HG02938 (cell line): ENCODE results near the gene BEGAIN.

ENCODE experiments used
- ATAC-seq: cut with Tn5 transposase; IDR thresholded peaks from one replicate; pipeline ENCODE4 v1.9.1; 2021; ENCODE audit warnings: mild to moderate bottlenecking, moderate library complexity; ENCODE audit not compliant: unreplicated experiment

BEGAIN gene

DNA sequence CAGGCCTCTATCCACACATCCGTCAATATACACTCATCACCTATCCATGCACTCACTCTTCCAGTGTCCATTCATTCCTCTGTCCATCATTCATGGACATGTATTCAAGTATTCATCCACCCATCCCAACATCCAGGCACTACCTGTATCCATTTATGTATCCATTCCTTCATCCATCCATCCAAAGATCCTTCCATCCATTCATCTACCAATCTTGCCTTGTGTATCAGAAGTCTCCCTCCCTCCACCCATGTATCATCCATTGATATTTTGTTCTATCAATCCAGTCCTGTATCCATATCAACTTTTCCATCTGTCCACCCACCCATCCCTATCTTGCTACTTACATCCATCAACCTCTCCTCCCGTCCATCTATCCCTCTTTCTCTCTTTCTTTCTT, 4.0 kb downstream of the BEGAIN start:
- no peak for ATAC-seq

DNA sequence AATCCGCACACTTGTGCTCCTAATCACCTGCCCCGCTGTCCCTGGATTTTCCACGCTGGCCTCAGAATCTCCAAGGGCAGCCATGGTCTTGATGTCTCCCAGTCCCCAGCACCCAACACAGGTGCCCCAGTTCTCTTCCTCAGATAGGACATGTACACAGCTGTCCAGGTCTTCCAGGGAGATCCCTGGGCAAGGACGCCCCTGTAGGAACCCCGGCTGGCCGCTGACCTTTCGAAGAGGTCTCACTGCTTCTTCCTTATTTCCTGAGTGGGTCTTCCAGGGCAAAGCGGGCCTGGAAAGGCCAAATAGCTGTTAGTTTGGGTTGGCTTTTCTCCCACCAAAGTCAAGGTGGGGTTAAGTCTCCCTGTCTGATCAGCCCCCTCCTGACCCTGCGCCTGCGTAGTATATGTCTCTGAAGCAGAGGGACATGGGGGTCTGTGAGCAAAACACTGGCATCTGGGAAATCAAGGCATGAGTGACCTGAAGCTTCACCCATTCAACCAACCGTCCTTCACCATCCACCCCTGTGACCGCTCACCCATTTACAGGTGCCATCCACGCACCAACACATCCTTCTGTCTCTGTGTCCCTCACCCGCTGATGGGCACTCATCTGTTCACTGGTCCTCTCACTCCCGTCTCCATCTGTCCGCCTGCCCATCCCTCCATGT, 4.6 kb downstream of the BEGAIN start:
- no peak for ATAC-seq

DNA sequence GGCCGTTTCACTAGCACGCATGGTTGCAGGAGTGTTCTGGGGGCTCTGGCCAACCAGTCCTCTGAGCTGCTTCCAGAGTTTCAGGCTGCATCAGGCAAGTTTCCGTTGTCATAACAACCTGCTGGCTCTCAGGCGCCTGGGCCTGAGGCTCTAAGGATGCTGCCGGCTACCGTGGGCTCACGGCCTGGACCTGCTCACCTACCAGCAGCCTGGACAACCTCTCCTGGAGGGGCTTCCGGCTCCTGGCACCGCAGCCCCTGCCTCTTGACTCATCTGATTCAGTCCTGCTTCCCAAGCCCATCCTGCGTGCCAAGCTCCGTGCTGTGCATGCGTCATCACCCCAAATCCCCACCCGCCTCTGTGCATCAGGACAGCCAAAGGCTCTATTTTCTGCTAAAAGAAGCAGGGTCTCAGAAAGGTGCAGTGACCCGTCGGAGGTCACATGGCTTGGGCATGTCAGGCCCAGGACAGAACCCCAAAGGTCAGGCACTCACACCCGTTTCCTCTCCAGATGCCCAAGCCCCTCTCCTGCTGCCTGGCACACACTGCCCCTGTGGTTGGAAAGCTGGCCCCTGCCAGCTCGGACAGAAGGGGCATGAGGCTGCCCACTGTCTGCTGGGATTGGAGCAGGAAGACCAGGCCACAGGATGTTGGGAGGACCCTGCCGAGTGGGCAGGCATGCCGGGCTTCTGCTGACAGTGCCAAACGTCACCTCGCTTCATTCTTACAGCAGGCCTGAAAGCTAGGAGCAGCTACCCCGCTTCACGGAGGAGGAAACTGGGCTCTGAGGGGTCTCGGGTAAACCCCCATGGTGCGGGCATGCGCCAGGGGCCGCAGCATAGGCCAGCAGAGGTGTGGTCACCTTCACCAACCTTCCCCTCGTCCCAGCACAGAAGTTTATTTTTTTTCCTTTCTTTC, 5.7 kb downstream of the BEGAIN start:
- ATAC-seq, result no peak

DNA sequence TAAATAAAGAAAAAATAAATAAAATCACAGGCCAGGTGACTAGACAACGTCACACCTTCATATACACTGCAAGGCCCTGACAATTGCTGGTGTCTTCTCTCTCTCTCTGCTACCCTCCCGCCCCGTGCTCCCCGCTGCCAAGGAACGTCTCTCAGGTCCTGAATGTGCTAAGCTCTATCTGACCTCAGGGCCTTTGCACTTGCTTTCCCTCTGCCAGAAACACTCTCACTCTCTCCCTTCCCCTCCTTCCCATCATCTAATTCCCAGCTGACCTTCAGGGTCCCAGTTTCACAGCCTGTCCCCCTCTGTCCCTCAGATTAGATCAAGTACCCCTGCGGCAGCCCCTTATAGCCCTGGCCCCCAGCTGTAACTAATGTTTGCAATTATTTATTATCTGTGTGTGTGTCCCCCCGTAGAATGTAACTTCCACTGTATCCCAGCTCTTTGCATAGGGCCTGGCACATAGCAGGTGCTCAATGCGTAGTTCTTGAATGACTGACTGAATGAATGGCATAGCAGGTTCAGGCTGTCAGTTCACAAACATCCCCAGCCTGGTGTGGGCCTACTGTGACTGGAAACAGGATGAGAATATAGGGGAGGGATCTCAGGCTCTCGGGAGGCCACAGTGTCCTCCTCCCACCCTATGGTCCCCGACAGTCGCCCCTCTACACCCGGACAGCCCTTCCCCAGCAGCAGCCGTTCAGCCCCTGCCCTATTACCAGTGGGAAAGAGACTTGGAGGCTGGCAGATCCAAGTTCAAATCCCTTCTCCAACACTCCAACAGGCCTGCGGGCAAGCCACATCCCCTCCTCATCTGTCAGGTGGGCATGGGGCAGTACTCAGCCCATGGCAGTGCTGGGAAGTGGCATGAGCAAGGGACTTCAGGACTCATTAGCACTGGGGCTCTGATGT, 6.6 kb downstream of the BEGAIN start:
- no peak for ATAC-seq

DNA sequence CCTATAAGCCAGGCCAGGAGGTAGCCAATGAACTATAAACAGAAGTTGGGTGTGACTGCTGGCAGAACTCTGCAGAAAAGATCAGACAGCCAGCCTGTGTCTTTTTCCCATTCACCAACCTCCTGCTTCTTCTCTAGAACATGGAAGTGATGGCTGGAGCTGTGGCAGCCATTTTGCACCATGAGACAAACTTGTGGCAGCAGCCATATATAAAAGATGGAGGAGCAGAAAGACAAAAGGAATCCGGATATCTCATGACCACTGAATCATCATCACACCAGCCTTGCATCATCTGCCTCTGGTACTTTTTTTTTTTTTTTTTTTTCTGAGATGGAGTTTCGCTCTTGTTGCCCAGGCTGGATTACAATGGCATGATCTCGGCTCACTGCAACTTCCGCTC, 8.7 kb downstream of the BEGAIN start:
- ATAC-seq, result no peak

DNA sequence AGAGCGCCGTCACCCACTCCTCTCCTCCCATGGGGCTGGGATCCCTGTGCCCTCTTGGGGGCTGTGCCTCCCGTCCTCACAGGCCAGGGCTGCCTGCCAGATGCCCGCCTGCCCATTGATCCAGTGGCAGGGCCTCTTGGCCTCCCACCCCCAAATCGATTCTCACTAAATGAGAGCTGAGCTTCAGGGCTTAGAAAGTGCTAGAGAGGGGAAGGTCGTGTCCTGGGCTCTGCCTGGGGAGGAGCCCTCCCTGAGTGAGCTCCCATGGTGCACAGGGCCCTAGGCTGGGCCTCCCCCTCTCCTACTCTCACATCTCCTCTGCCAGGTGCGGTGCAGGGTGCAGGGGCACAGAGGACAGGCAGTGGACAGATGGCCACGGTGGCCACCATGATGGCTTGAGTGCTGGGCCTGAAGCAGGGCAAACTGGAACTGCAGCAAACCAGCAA, 9.2 kb downstream of the BEGAIN start:
- ATAC-seq, result no peak

GRCh38 chr14:100577321-100577985, 9.8 kb downstream of the BEGAIN start:
- no peak for ATAC-seq

GRCh38 chr14:100576091-100577085, 10.8 kb downstream of the BEGAIN start:
- no peak for ATAC-seq

DNA sequence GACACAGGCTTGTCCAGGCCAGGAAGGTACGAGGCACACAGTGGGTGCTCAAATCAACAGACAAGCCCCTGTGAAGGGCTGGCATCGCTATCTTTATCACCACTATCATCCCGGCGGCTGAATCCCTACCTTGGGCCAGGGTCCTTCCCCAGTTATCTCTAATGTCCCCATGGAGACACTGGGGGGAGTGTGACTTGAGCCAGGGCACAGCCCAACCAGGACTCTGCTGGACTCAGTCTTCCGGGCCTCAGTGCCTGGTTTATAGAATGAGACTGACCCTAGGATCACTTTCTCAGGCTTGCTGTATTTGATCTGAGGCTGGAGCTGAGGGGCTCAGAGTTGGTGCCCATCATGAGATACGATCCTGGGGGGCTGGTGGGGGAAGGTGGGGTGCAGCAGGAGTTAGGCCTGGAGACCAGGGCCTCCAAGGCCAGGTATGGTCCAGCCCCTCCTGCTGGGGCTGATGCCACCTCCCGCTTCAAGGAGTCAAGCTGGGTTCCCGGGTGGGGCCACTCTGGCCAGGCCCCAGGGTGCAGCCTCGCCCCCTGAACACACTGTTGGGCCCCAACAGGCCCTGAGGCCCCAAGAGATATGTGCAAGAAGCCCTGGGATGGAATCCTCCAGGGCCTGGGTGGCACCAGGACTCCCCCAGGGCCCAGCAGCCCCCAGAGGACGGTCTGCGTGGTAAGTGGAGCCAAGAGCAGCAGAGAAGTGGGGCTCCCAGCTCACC, 11.8 kb downstream of the BEGAIN start:
- ATAC-seq, result no peak

GRCh38 chr14:100574642-100575031, 12.6 kb downstream of the BEGAIN start:
- no peak for ATAC-seq

DNA sequence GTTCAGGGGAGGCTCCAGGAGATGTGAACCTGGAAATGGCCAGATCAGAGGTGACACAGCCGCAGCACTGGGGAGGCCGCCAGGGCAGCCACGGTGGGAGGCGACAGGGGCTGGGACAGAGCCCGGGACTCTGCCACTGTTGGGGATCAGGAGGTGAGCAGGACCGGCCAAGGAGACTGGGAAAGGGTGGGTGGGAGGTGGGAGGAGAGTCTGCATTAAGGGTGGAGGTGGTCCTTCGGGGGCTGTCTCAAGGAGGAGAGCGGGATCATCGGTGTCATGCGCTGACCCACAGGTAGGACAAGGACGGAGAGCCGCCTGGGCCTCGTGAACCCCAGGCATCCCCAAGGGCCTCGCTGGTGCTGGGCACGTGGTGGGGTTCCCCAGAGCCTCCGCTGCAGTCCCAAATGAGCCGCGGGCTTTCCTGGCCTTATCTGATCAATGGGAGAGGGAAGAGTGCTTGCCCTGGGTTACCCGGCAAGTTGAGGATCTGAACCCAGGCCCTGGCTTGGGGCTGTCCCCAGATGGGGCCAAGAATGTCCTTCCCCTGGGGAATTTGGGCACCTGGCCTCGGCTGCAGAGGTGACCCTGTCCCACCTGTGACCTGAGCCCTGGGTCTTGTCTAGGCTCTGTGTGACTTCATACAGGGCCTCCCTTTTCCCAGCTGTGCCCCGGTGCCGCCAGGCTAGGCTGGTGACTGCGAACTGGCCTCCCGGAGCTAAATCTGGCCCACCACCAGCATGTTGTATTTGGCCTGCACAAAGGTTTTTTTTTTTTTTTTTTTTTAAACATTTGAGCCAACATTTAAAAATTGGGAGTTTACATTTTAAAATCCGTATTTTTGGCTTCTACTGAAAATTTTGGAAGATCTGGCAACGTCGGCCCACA, 13.2 kb downstream of the BEGAIN start:
- ATAC-seq, result no peak

DNA sequence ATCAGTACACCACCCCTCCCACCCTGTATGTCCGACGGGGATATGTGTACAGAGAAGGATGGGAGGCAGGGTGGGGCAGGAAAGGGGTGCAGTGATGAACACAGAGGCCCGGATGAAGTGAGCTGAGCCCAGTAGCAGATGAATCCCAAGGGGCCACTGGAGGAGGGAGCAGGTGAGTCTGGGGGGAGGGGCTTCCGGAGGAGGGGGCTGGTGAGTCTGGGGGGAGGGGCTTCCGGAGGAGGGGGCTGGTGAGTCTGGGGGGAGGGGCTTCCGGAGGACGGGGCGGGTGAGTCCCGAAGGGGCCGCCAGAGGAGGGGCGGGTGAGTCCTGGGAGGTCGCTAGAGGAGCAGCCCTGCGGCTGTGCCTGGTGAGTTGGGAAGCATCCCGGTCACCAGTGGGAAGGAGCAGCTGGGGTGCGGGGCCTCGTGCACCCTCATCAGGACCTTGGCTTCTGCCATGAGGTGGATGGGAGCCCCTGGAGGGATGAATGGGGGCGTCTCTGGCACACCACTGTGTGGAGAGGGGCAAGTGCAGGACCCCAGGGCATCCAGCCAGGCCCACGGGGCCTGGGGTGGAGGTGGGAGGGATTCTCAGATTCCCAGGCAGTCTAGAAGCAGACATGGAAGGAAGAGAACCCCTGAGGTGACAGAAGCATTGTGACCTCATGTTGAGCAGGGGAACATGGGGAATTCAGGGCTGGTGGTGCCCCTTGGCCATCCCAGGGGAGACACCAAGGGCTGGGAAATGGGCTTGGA, 14.0 kb downstream of the BEGAIN start:
- no peak for ATAC-seq

GRCh38 chr14:100572543-100572942, 14.7 kb downstream of the BEGAIN start:
- no peak for ATAC-seq

GRCh38 chr14:100571837-100572236, 15.4 kb downstream of the BEGAIN start:
- ATAC-seq, result no peak

- no peak for ATAC-seq
These were observed 16.3 kb downstream of the BEGAIN start for GRCh38 chr14:100570726-100571454.

DNA sequence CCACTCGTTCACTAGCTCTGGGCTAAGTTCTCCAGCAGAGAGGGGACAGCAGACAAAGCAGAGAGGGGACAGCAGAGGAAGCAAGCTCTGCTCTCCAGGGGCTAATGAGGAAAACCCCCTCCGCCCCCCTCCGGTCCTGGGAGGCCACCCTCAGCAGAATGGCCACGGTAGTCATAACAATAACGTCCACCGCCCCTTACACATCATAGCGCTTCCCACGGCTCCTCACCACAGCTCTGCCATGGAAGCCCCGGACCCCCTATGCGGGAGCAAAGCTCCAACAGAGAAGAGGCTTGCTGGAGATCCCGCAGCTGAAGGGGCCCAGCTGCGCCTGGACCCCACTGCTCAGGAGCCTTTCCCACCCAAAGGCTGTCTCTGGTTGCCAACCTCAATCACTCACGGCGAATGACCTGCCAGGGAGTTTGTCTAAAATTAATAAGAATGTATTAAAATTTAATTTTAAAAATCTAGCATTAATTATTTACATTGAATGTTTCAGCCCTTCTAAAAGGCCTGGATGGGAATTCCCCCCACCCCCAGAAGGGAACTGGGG, 17.4 kb downstream of the BEGAIN start:
- no peak for ATAC-seq
